SH-SY5Y (cell line): ENCODE measurements around the gene ERAS.

Source experiments
- GATA2 ChIP-seq: IDR thresholded peaks from 2 replicates; pipeline ENCODE4 v1.6.1; 2011; ENCODE audit warnings: mild to moderate bottlenecking, low read depth, low read length
- GATA3 ChIP-seq: IDR thresholded peaks from 2 replicates; pipeline ENCODE4 v1.6.1; 2011; ENCODE audit warnings: low read depth, mild to moderate bottlenecking, low read length, moderate library complexity

GRCh38 chrX:48818098-48818497 lies 8.2 kb upstream of the ERAS start:
- no peak for TF ChIP-seq GATA3
- TF ChIP-seq GATA2 = no peak
